Thyroid gland (tissue), 4 donors: ENCODE results near the gene FERD3L.

Experiments
- POLR2A ChIP-seq, 2 donors: fragments of 450-650 bp; IDR thresholded peaks; one replicate each; pipeline ENCODE4 v1.6.1; 2017; ENCODE audit warnings: antibody characterized with exemption in 2 of 2, mild to moderate bottlenecking in 2 of 2, moderate library complexity in 1 of 2
- TF ChIP-seq, protein P1 (sequence below), 6 experiments: fragments of 200-600 bp in 3 of 6; fragments of 450-650 bp in 3 of 6; sonication (generic) in 3 of 6; IDR thresholded peaks; one replicate each; pipeline ENCODE4 v1.5.1; 2016 to 2019; ENCODE audit warnings: antibody characterized with exemption in 6 of 6, mild to moderate bottlenecking in 2 of 6, inconsistent platforms in 1 of 6, moderate library complexity in 1 of 6

DNA sequence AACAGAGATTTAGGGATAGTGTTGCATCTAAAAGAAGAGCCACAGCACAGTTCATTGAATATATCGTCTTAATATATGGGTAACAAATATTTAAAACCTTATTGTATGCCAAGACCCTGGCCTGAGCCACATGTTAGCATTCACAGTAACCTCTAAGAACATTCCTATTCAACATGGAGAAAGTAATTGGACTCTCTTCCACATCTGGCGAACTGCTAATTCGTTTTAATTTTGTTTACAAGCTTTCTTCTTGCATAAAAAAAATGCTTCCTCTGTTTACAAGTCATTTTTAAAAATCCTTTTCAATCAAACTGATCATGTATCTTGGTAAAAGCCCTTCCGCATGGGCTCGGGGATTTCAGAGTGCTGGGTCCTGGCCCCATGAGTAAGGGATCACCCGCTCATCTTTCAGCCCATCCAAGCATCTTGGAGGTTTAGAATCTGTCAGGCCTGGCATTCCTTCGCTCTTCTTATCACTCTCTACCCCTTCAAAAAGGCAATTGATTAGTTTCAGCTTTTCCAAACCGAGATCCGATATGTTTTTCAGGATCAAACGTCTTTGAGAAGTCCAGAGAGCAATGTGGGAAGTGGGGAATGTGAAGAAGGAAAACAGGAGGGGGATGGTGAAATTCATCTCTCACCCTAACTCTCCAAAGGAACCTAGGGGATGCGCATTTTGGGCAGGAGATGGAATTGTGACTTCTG is 35.0 kb downstream of the FERD3L start:
- TF ChIP-seq, protein P1, sequence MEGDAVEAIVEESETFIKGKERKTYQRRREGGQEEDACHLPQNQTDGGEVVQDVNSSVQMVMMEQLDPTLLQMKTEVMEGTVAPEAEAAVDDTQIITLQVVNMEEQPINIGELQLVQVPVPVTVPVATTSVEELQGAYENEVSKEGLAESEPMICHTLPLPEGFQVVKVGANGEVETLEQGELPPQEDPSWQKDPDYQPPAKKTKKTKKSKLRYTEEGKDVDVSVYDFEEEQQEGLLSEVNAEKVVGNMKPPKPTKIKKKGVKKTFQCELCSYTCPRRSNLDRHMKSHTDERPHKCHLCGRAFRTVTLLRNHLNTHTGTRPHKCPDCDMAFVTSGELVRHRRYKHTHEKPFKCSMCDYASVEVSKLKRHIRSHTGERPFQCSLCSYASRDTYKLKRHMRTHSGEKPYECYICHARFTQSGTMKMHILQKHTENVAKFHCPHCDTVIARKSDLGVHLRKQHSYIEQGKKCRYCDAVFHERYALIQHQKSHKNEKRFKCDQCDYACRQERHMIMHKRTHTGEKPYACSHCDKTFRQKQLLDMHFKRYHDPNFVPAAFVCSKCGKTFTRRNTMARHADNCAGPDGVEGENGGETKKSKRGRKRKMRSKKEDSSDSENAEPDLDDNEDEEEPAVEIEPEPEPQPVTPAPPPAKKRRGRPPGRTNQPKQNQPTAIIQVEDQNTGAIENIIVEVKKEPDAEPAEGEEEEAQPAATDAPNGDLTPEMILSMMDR (IDR thresholded peaks at IDR 0.05) = no peak
- no peak for TF ChIP-seq POLR2A (IDR thresholded peaks at IDR 0.05)
